H9 (cell line): Measurements from ENCODE around the gene CYP19A1. TPM values are rescaled to one million over a fixed set of nuclear protein-coding genes. Genes with fewer than 3 reads are reported as not detected.

Experiments
- DNase-seq: peaks from one replicate; pipeline ENCODE4 v3.0.0-alpha.2; 2017
- H2AFZ ChIP-seq: one replicate; pipeline ENCODE4 v1.6.1; 2013; ENCODE audit warnings: mild to moderate bottlenecking, low read length, control low read depth, moderate library complexity
- H2AK5ac ChIP-seq: 2 replicates; pipeline ENCODE4 v1.6.1; 2013; ENCODE audit warnings: low read length, control low read depth, mixed read lengths; ENCODE audit not compliant: insufficient read length
- H2BK120ac ChIP-seq: one replicate; pipeline ENCODE4 v1.6.1; 2013; ENCODE audit warnings: low read depth, mild to moderate bottlenecking, low read length, control low read depth, inconsistent platforms; ENCODE audit not compliant: poor library complexity, severe bottlenecking
- H2BK12ac ChIP-seq: 2 replicates; pipeline ENCODE4 v1.6.1; 2013; ENCODE audit warnings: low read length, control low read depth, mixed read lengths, low read depth; ENCODE audit not compliant: insufficient read length
- H2BK15ac ChIP-seq: 2 replicates; pipeline ENCODE4 v1.6.1; 2013; ENCODE audit warnings: low read depth, low read length, control low read depth
- H2BK20ac ChIP-seq: one replicate; pipeline ENCODE4 v1.6.1; 2013; ENCODE audit warnings: low read depth, mild to moderate bottlenecking, low read length, control low read depth, inconsistent platforms; ENCODE audit not compliant: poor library complexity, severe bottlenecking
- H2BK5ac ChIP-seq: 2 replicates; pipeline ENCODE4 v1.6.1; 2013; ENCODE audit warnings: low read length, control low read depth, mixed read lengths; ENCODE audit not compliant: insufficient read length
- H3K14ac ChIP-seq: 2 replicates; pipeline ENCODE4 v1.6.1; 2013; ENCODE audit warnings: low read length, control low read depth; ENCODE audit not compliant: insufficient read depth
- H3K18ac ChIP-seq: 2 replicates; pipeline ENCODE4 v1.6.1; 2013; ENCODE audit warnings: low read depth, mild to moderate bottlenecking, mixed read lengths, low read length, control low read depth; ENCODE audit not compliant: insufficient read length
- H3K23ac ChIP-seq: 2 replicates; pipeline ENCODE4 v1.6.1; 2013; ENCODE audit warnings: low read length, control low read depth, mixed read lengths, low read depth; ENCODE audit not compliant: insufficient read length
- H3K23me2 ChIP-seq: 2 replicates; pipeline ENCODE4 v1.6.1; 2013; ENCODE audit warnings: low read depth, mild to moderate bottlenecking, mixed read lengths, low read length, control low read depth; ENCODE audit not compliant: insufficient read length, poor library complexity, severe bottlenecking
- H3K27ac ChIP-seq: 2 replicates; pipeline ENCODE4 v1.5.1; 2013; ENCODE audit warnings: low read length, control low read depth, mixed read lengths, low read depth; ENCODE audit not compliant: insufficient read length
- H3K27me3 ChIP-seq: 2 replicates; pipeline ENCODE4 v1.6.1; 2013; ENCODE audit warnings: low read length, control low read depth, inconsistent platforms; ENCODE audit not compliant: insufficient read depth
- H3K4ac ChIP-seq: 2 replicates; pipeline ENCODE4 v1.6.1; 2013; ENCODE audit warnings: low read depth, mild to moderate bottlenecking, control low read depth, inconsistent platforms, low read length, moderate library complexity
- H3K4me1 ChIP-seq: 2 replicates; pipeline ENCODE4 v1.6.1; 2013; ENCODE audit warnings: low read length, control low read depth, inconsistent platforms; ENCODE audit not compliant: insufficient read depth
- H3K4me2 ChIP-seq: 2 replicates; pipeline ENCODE4 v1.6.1; 2013; ENCODE audit warnings: low read length, control low read depth, mixed read lengths; ENCODE audit not compliant: insufficient read length, insufficient read depth
- H3K56ac ChIP-seq: 2 replicates; pipeline ENCODE4 v1.6.1; 2013; ENCODE audit warnings: low read depth, mild to moderate bottlenecking, mixed read lengths, low read length, control low read depth; ENCODE audit not compliant: insufficient read length
- H3K79me1 ChIP-seq: 2 replicates; pipeline ENCODE4 v1.6.1; 2013; ENCODE audit warnings: low read depth, mild to moderate bottlenecking, moderate library complexity, low read length, control low read depth, inconsistent platforms; ENCODE audit not compliant: insufficient read depth, poor library complexity, severe bottlenecking
- H3K79me2 ChIP-seq: 2 replicates; pipeline ENCODE4 v1.6.1; 2013; ENCODE audit warnings: low read length, control low read depth, inconsistent platforms; ENCODE audit not compliant: insufficient read depth
- H3K9ac ChIP-seq: 2 replicates; pipeline ENCODE4 v1.6.1; 2013; ENCODE audit warnings: low read length, control low read depth, mixed read lengths; ENCODE audit not compliant: insufficient read length; ENCODE audit errors: extremely low read depth
- H3K9me3 ChIP-seq: one replicate; pipeline ENCODE4 v1.6.1; 2013; ENCODE audit warnings: low read depth, low read length, inconsistent platforms; ENCODE audit not compliant: control insufficient read depth
- H3T11ph ChIP-seq: one replicate; pipeline ENCODE4 v1.6.1; 2013; ENCODE audit warnings: mild to moderate bottlenecking, low read length, control low read depth, inconsistent platforms
- H4K20me1 ChIP-seq: one replicate; pipeline ENCODE4 v1.6.1; 2013; ENCODE audit not compliant: control insufficient read depth, insufficient read length, insufficient read depth
- H4K5ac ChIP-seq: 2 replicates; pipeline ENCODE4 v1.6.1; 2013; ENCODE audit warnings: low read depth, mild to moderate bottlenecking, mixed read lengths, low read length, control low read depth; ENCODE audit not compliant: insufficient read length
- H4K8ac ChIP-seq: replicated peaks from 2 replicates; pipeline ENCODE4 v1.6.1; 2013; ENCODE audit warnings: low read length, control low read depth, mixed read lengths, low read depth; ENCODE audit not compliant: insufficient read length
- H4K91ac ChIP-seq: 2 replicates; pipeline ENCODE4 v1.6.1; 2013; ENCODE audit warnings: low read depth, mild to moderate bottlenecking, moderate library complexity, mixed read lengths, low read length, control low read depth; ENCODE audit not compliant: insufficient read length
- H3K27ac Mint-ChIP-seq, 3 experiments: 2 replicates in 2 of 3; 3 replicates in 1 of 3; pipeline ENCODE4 v1.8.0; 2020 to 2021; ENCODE audit warnings: mixed read lengths in 3 of 3, mild to moderate bottlenecking in 1 of 3, moderate library complexity in 1 of 3
- H3K27me3 Mint-ChIP-seq: 2 replicates; pipeline ENCODE4 v1.8.0; 2021; ENCODE audit warnings: low read depth, mild to moderate bottlenecking, moderate library complexity, mixed read lengths
- H3K36me3 Mint-ChIP-seq, 3 experiments: 2 replicates in 2 of 3; 3 replicates in 1 of 3; pipeline ENCODE4 v1.8.0; 2020 to 2021; ENCODE audit warnings: low read depth in 3 of 3, mixed read lengths in 3 of 3; ENCODE audit not compliant: insufficient read depth in 1 of 3
- H3K4me1 Mint-ChIP-seq, 2 experiments: 2 replicates each; pipeline ENCODE4 v1.8.0; 2020; ENCODE audit warnings: mixed read lengths in 2 of 2
- H3K4me3 Mint-ChIP-seq, 2 experiments: 2 replicates in 1 of 2; 3 replicates in 1 of 2; pipeline ENCODE4 v1.8.0; 2020 to 2021; ENCODE audit warnings: mild to moderate bottlenecking in 2 of 2, mixed read lengths in 2 of 2, moderate library complexity in 1 of 2
- H3K9me3 Mint-ChIP-seq, 2 experiments: 2 replicates in 1 of 2; 3 replicates in 1 of 2; pipeline ENCODE4 v1.8.0; 2020; ENCODE audit warnings: mild to moderate bottlenecking in 2 of 2, mixed read lengths in 2 of 2, moderate library complexity in 1 of 2
- CTCF ChIP-seq: fragments of 200-600 bp; sonication (generic); conservative IDR thresholded peaks from 3 replicates; pipeline ENCODE4 v1.8.0; 2021; ENCODE audit warnings: antibody characterized with exemption, mild to moderate bottlenecking
- WGBS: extraction: QIAGEN DNeasy Blood & Tissue Kit; methylation state at CpG from one replicate; pipeline ENCODE4 v1.1.7; 2013; ENCODE audit warnings: missing lambda C conversion rate, low lambda C conversion rate, mixed read lengths; ENCODE audit not compliant: insufficient read length; ENCODE audit errors: extremely low coverage; 5-methylcytosine and 5-hydroxymethylcytosine counted together
- total RNA-seq: library from RNA; stranded (reverse); gene quantifications from 2 replicates; pipeline ENCODE4 v1.2.1, GENCODE V29; 2021

CYP19A1 gene
- total RNA-seq, 1 experiment from 2014 or later, result not detected

GRCh38 chr15:51255533-51255932, 82.9 kb downstream of the CYP19A1 start:
- Histone ChIP-seq H2BK15ac (no peak overlapping the region), H3K23me2 (no peaks in the 10 kb centered on the region), H3K4me1 (no peaks in the 10 kb centered on the region), H2AFZ (no peak overlapping the region), H2AK5ac (no peak overlapping the region), H3K79me1 (no peaks in the 10 kb centered on the region), H3K4ac (no peak overlapping the region), H3K27ac (no peak overlapping the region), H4K8ac (no peak overlapping the region), H2BK20ac (no peak overlapping the region), H3K23ac (no peak overlapping the region), H2BK5ac (no peak overlapping the region), H4K5ac (no peak overlapping the region), H4K20me1 (no peaks in the 10 kb centered on the region), H3T11ph (no peak overlapping the region), H3K9ac (no peak overlapping the region), H2BK120ac (no peak overlapping the region), H3K56ac (no peak overlapping the region), H3K4me2 (no peak overlapping the region), H2BK12ac (no peak overlapping the region), H3K14ac (no peak overlapping the region), H3K9me3 (no peaks in the 10 kb centered on the region), H4K91ac (no peak overlapping the region), H3K79me2 (no peaks in the 10 kb centered on the region), H3K27me3 (no peaks in the 10 kb centered on the region), H3K18ac (no peak overlapping the region)
- H3K27me3 Mint-ChIP-seq, result peaks cover 2% of the 10 kb centered on the region; the same call in 1 of the 2 replicates
- no peaks in the 10 kb centered on the region for H3K4me1 Mint-ChIP-seq
- no CpG with 5 or more reads among the region's 2 CpGs for WGBS
- no peak overlapping the region for H3K4me3 Mint-ChIP-seq
- no peaks in the 10 kb centered on the region for H3K36me3 Mint-ChIP-seq
- no peak overlapping the region for H3K27ac Mint-ChIP-seq
- TF ChIP-seq CTCF, result no peak
- peaks cover 0 to 5% of the 10 kb centered on the region in 2 experiments; a peak in 2 of 5 replicates for H3K9me3 Mint-ChIP-seq
- DNase-seq, result no peak
